HepG2 (cell line): Measurements from ENCODE around the gene AKAP12. TPM values are rescaled to one million over a fixed set of nuclear protein-coding genes. Genes with fewer than 3 reads are reported as not detected.

Experiments used
- CAMTA2 ChIP-seq: sonication (generic); formaldehyde crosslinking; IDR thresholded peaks from 2 replicates; pipeline ENCODE4 v1.4.0; 2020; ENCODE audit warnings: mild to moderate bottlenecking, missing genetic modification reagents, borderline replicate concordance
- CCDC6 ChIP-seq: sonication (generic); formaldehyde crosslinking; IDR thresholded peaks from 2 replicates; pipeline ENCODE4 v1.8.1; 2022; ENCODE audit warnings: mild to moderate bottlenecking, missing genetic modification reagents, moderate library complexity
- FOSL2 ChIP-seq: sonication (generic); formaldehyde crosslinking; IDR thresholded peaks from 2 replicates; pipeline ENCODE4 v1.4.0; 2020; ENCODE audit warnings: missing genetic modification reagents
- GATAD2A ChIP-seq: IDR thresholded peaks from 2 replicates; pipeline ENCODE4 v1.6.1; 2016
- KAT8 ChIP-seq: IDR thresholded peaks from 2 replicates; pipeline ENCODE4 v1.6.1; 2016; ENCODE audit warnings: missing genetic modification reagents, missing compliant biosample characterization
- MTA1 ChIP-seq: sonication (generic); formaldehyde crosslinking; IDR thresholded peaks from 2 replicates; pipeline ENCODE4 v1.4.0; 2020; ENCODE audit warnings: missing genetic modification reagents, mild to moderate bottlenecking, borderline replicate concordance
- SMYD3 ChIP-seq: sonication (generic); formaldehyde crosslinking; IDR thresholded peaks from 2 replicates; pipeline ENCODE4 v1.8.1; 2023; ENCODE audit warnings: mild to moderate bottlenecking, missing genetic modification reagents
- ZMYM4 ChIP-seq: sonication (generic); formaldehyde crosslinking; IDR thresholded peaks from 2 replicates; pipeline ENCODE4 v1.8.1; 2023; ENCODE audit warnings: mild to moderate bottlenecking, missing genetic modification reagents
- ZNF235 ChIP-seq: sonication (generic); formaldehyde crosslinking; IDR thresholded peaks from 2 replicates; pipeline ENCODE4 v1.8.1; 2023; ENCODE audit warnings: mild to moderate bottlenecking, missing genetic modification reagents, borderline replicate concordance
- ZNF30 ChIP-seq: sonication (generic); formaldehyde crosslinking; IDR thresholded peaks from 2 replicates; pipeline ENCODE4 v1.5.0; 2020; ENCODE audit warnings: mild to moderate bottlenecking, missing genetic modification reagents
- ZNF530 ChIP-seq: sonication (generic); formaldehyde crosslinking; IDR thresholded peaks from 2 replicates; pipeline ENCODE4 v1.5.0; 2020; ENCODE audit warnings: low read depth, mild to moderate bottlenecking, missing genetic modification reagents
- ZNF570 ChIP-seq: sonication (generic); formaldehyde crosslinking; IDR thresholded peaks from 2 replicates; pipeline ENCODE4 v1.4.0; 2020; ENCODE audit warnings: mild to moderate bottlenecking, missing genetic modification reagents, borderline replicate concordance
- ZNF605 ChIP-seq: sonication (generic); formaldehyde crosslinking; IDR thresholded peaks from 2 replicates; pipeline ENCODE4 v1.8.0; 2022; ENCODE audit warnings: mild to moderate bottlenecking, missing genetic modification reagents
- ZNF614 ChIP-seq: IDR thresholded peaks from 2 replicates; pipeline ENCODE4 v1.6.1; 2018; ENCODE audit warnings: missing biosample characterization, missing genetic modification reagents, inconsistent platforms, borderline replicate concordance
- ZNF724P ChIP-seq: sonication (generic); formaldehyde crosslinking; IDR thresholded peaks from 2 replicates; pipeline ENCODE4 v1.8.0; 2022; ENCODE audit warnings: missing genetic modification reagents, borderline replicate concordance
- ZNF746 ChIP-seq: sonication (generic); formaldehyde crosslinking; IDR thresholded peaks from 2 replicates; pipeline ENCODE4 v1.8.0; 2022; ENCODE audit warnings: mild to moderate bottlenecking, missing genetic modification reagents
- ZNF773 ChIP-seq: sonication (generic); formaldehyde crosslinking; IDR thresholded peaks from 2 replicates; pipeline ENCODE4 v1.4.0; 2020; ENCODE audit warnings: missing genetic modification reagents, borderline replicate concordance
- ZNF776 ChIP-seq: sonication (generic); formaldehyde crosslinking; IDR thresholded peaks from 2 replicates; pipeline ENCODE4 v1.4.0; 2020; ENCODE audit warnings: mild to moderate bottlenecking, missing genetic modification reagents
- ZNF891 ChIP-seq: sonication (generic); formaldehyde crosslinking; IDR thresholded peaks from 2 replicates; pipeline ENCODE4 v1.5.0; 2020; ENCODE audit warnings: mild to moderate bottlenecking, missing genetic modification reagents
- polyA plus RNA-seq, 8 experiments: library from polyadenylated mRNA; depleted of rRNA in 3 of 8; stranded (reverse) in 7 of 8; unstranded in 1 of 8; fragments of >200 nt; fragmentation: Illumina TruSeq in 4 of 8; extraction: Trizol in 4 of 8; gene quantifications; 2 replicates each; pipeline versions ENCODE4 v1.2.1 to v1.2.3, GENCODE V29; 2011 to 2016; ENCODE audit warnings: low read depth in 4 of 8, missing spikeins in 1 of 8, mixed read lengths in 1 of 8; ENCODE audit not compliant: insufficient read depth in 1 of 8
- total RNA-seq, 5 experiments: library from RNA; depleted of rRNA; stranded (reverse); fragments of >200 nt; fragmentation: Illumina TruSeq; extraction: Trizol; gene quantifications; 2 replicates each; pipeline ENCODE4 v1.2.3, GENCODE V29; 2016; ENCODE audit warnings: low read depth in 1 of 5
- TF ChIP-seq, protein P1 (sequence below): sonication (generic); formaldehyde crosslinking; IDR thresholded peaks from 2 replicates; pipeline ENCODE4 v1.4.0; 2020; ENCODE audit warnings: mild to moderate bottlenecking, missing genetic modification reagents
- TF ChIP-seq, protein P2 (sequence below): sonication (generic); formaldehyde crosslinking; IDR thresholded peaks from 2 replicates; pipeline ENCODE4 v1.5.0; 2020; ENCODE audit warnings: missing genetic modification reagents, mild to moderate bottlenecking, borderline replicate concordance
- TF ChIP-seq, protein P3 (sequence below): sonication (generic); formaldehyde crosslinking; IDR thresholded peaks from 2 replicates; pipeline ENCODE4 v1.4.0; 2020; ENCODE audit warnings: mild to moderate bottlenecking, low read depth, missing genetic modification reagents
- TF ChIP-seq, protein P4 (sequence below): sonication (generic); formaldehyde crosslinking; IDR thresholded peaks from 2 replicates; pipeline ENCODE4 v1.4.0; 2020; ENCODE audit warnings: low read depth, mild to moderate bottlenecking, missing genetic modification reagents
- TF ChIP-seq, protein P5 (sequence below): sonication (generic); formaldehyde crosslinking; IDR thresholded peaks from 2 replicates; pipeline ENCODE4 v1.4.0; 2020; ENCODE audit warnings: missing genetic modification reagents

The AKAP12 gene
- total and polyA plus RNA-seq, 2 of the 13 experiments (the other 11 are each of a cell fraction or from before 2014, with no cell fraction given): 10.6 to 19.0 TPM

DNA sequence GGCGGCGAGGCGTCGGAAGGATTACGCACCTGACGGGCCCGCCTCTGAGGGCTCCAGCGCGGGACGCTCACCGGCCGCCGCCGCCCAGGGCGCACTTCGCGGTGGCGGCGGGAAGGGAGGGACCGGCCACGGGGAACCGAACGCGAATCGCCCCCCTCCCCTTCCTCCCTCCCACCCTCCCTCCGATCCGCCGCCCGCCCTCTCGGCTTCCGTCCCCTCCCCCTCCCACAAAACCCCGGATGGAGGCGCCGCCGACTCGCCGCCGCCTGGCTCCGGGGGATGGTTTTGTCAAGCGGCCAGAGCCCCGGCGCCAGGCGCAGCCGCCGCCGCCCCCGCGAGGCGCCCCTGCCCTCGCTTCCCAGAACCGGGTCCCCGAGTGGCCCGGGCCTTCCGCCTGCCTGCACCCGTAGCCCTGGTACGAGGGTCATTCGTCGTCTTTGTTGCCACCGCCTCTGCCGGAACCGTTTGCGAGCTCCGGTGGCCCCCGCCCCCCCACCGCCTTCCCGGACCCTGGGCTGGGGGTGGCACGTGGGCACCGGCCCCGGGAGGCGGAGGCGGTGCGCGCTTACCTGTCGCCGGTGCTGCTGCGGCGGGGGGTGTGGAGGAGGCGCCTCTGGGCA lies 151.2 kb downstream of the AKAP12 start (continued):
- TF ChIP-seq, protein P1, sequence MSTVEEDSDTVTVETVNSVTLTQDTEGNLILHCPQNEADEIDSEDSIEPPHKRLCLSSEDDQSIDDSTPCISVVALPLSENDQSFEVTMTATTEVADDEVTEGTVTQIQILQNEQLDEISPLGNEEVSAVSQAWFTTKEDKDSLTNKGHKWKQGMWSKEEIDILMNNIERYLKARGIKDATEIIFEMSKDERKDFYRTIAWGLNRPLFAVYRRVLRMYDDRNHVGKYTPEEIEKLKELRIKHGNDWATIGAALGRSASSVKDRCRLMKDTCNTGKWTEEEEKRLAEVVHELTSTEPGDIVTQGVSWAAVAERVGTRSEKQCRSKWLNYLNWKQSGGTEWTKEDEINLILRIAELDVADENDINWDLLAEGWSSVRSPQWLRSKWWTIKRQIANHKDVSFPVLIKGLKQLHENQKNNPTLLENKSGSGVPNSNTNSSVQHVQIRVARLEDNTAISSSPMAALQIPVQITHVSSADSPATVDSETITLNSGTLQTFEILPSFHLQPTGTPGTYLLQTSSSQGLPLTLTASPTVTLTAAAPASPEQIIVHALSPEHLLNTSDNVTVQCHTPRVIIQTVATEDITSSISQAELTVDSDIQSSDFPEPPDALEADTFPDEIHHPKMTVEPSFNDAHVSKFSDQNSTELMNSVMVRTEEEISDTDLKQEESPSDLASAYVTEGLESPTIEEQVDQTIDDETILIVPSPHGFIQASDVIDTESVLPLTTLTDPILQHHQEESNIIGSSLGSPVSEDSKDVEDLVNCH: peak; percentile 33; the same call in 1 of the 2 replicates
- TF ChIP-seq, protein P2, sequence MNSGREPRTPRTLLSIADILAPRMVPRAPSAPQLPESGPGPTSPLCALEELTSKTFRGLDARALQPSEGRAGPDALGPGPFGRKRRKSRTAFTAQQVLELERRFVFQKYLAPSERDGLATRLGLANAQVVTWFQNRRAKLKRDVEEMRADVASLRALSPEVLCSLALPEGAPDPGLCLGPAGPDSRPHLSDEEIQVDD (CRISPR knock-in tag): peak; percentile 19; the same call in 1 of the 2 replicates
- TF ChIP-seq ZMYM4 (CRISPR knock-in tag) (peak; percentile 18), ZNF570 (CRISPR knock-in tag) (0 out of 2 replicates have a peak, but pooled peaks have one; percentile 63), ZNF773 (peak; percentile 33; the same call in 1 of the 2 replicates), CAMTA2 (CRISPR knock-in tag) (no peak), GATAD2A (CRISPR knock-in tag) (no peak), ZNF776 (CRISPR knock-in tag) (peak; percentile 67; the same call in 1 of the 2 replicates), ZNF724P (CRISPR knock-in tag) (no peak), SMYD3 (CRISPR knock-in tag) (no peak), ZNF530 (CRISPR knock-in tag) (0 out of 2 replicates have a peak, but pooled peaks have one; percentile 69), CCDC6 (CRISPR knock-in tag) (peak; percentile 69; the same call in 1 of the 2 replicates), ZNF30 (CRISPR knock-in tag) (peak; percentile 70; the same call in 1 of the 2 replicates), MTA1 (CRISPR knock-in tag) (peak; percentile 65), ZNF891 (CRISPR knock-in tag) (peak; percentile 21; the same call in 1 of the 2 replicates), ZNF605 (CRISPR knock-in tag) (peak; percentile 12; the same call in 1 of the 2 replicates), ZNF746 (CRISPR knock-in tag) (peak; percentile 94), KAT8 (CRISPR knock-in tag) (peak; percentile 8; the same call in 1 of the 2 replicates), FOSL2 (CRISPR knock-in tag) (no peak), ZNF235 (CRISPR knock-in tag) (0 out of 2 replicates have a peak, but pooled peaks have one; percentile 25), ZNF614 (CRISPR knock-in tag) (0 out of 2 replicates have a peak, but pooled peaks have one; percentile 3)
- TF ChIP-seq, protein P3, sequence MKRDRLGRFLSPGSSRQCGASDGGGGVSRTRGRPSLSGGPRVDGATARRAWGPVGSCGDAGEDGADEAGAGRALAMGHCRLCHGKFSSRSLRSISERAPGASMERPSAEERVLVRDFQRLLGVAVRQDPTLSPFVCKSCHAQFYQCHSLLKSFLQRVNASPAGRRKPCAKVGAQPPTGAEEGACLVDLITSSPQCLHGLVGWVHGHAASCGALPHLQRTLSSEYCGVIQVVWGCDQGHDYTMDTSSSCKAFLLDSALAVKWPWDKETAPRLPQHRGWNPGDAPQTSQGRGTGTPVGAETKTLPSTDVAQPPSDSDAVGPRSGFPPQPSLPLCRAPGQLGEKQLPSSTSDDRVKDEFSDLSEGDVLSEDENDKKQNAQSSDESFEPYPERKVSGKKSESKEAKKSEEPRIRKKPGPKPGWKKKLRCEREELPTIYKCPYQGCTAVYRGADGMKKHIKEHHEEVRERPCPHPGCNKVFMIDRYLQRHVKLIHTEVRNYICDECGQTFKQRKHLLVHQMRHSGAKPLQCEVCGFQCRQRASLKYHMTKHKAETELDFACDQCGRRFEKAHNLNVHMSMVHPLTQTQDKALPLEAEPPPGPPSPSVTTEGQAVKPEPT: 0 out of 2 replicates have a peak, but pooled peaks have one; percentile 33
- TF ChIP-seq, protein P4, sequence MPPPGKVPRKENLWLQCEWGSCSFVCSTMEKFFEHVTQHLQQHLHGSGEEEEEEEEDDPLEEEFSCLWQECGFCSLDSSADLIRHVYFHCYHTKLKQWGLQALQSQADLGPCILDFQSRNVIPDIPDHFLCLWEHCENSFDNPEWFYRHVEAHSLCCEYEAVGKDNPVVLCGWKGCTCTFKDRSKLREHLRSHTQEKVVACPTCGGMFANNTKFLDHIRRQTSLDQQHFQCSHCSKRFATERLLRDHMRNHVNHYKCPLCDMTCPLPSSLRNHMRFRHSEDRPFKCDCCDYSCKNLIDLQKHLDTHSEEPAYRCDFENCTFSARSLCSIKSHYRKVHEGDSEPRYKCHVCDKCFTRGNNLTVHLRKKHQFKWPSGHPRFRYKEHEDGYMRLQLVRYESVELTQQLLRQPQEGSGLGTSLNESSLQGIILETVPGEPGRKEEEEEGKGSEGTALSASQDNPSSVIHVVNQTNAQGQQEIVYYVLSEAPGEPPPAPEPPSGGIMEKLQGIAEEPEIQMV (CRISPR knock-in tag): no peak
- TF ChIP-seq, protein P5, sequence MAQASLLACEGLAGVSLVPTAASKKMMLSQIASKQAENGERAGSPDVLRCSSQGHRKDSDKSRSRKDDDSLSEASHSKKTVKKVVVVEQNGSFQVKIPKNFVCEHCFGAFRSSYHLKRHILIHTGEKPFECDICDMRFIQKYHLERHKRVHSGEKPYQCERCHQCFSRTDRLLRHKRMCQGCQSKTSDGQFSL (CRISPR knock-in tag): peak; percentile 89; the same call in 1 of the 2 replicates
